ENCODE measurements around the gene KDM5C. TPM values are rescaled to one million over a fixed set of nuclear protein-coding genes. Genes with fewer than 3 reads are reported as not detected.

Gene KDM5C
- total and polyA plus RNA-seq, 2 of the 8 experiments (the other 6 are each of a cell fraction or from before 2014, with no cell fraction given): 42.4 to 82.2 TPM

- TF ChIP-seq SAP30 (IDR thresholded peaks at IDR 0.05; ENCODE audit: insufficient read depth, insufficient replicate concordance, low read length) (no peak), CBX8 (IDR thresholded peaks at IDR 0.05; ENCODE audit: borderline replicate concordance, low read depth, low read length) (no peak)
Measured at GRCh38 chrX:53224860-53225797, at the start of gene KDM5C (continued).

Data from H1 (cell line).